Measurements from ENCODE around the gene METTL1. TPM values are rescaled to one million over a fixed set of nuclear protein-coding genes. Genes with fewer than 3 reads are reported as not detected.

The METTL1 gene
- total RNA-seq, 2 donors from 2014 or later = 26.1 to 28.7 TPM

- H3K4me1 ChIP-seq (ENCODE audit: control insufficient read depth, insufficient read depth, low read length) = no peaks in the 10 kb centered on the region
- peaks cover 7% of the 10 kb centered on the region for H3K4me1 Mint-ChIP-seq
- peaks cover 3% of the 10 kb centered on the region for H3K9me3 Mint-ChIP-seq
- peaks cover 11% of the 10 kb centered on the region for H3K36me3 Mint-ChIP-seq (ENCODE audit: low read depth)
- no peak overlapping the region for H3K27ac Mint-ChIP-seq
- H3K9me3 ChIP-seq (ENCODE audit: control insufficient read depth, low read length) = no peaks in the 10 kb centered on the region
- no peak overlapping the region for H3K4me3 ChIP-seq (ENCODE audit: low read length)
- no peak overlapping the region for H3K4me3 Mint-ChIP-seq
- peaks cover 65% of the 10 kb centered on the region for H3K27me3 Mint-ChIP-seq (ENCODE audit: insufficient read depth)
- peak; percentile 39 for TF ChIP-seq CTCF (conservative IDR thresholded peaks at IDR 0.05)
- H3K27ac ChIP-seq (ENCODE audit: low read depth, low read length) = no peak overlapping the region
- peak; percentile 84 for DNase-seq
- H3K27me3 ChIP-seq (ENCODE audit: control insufficient read depth, insufficient read depth, low read length, poor library complexity, severe bottlenecking) = peaks cover 72% of the 10 kb centered on the region
- H3K9ac ChIP-seq (ENCODE audit: extremely low read depth, low read length, poor library complexity, severe bottlenecking) = no peak overlapping the region
- WGBS, 2 experiments (ENCODE audit: insufficient coverage in 1 of 2, insufficient read length in 1 of 2) = 66 to 68% methylated on average over 12 to 14 of the region's 14 CpGs
- H3K36me3 ChIP-seq (ENCODE audit: control insufficient read depth, insufficient read depth, low read length) = peaks cover 10% of the 10 kb centered on the region
Observed at GRCh38 chr12:57741844-57742738, 29.8 kb downstream of the METTL1 start.

DNA sequence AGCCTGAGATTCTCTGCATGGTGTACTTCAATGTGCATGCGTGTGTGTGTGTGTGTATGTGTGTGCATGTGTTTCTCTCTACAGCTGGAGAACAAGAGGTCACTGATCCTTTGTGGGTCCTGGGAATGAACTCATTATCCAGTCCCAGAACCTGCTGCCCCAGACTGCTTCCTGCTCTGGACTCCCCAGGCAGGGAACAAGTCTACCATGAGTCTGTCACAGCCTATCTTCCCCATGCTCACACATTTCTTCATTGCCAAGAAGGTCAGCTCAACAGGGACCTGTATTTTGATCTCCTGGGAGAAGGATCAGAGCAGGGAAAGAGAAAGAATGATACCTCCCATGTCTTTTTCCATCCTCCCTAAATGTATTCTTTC, 30.5 kb downstream of the METTL1 start:
- Mint-ChIP-seq H3K27ac (no peak overlapping the region), H3K4me3 (no peak overlapping the region), H3K27me3 (ENCODE audit: insufficient read depth) (peaks cover 72% of the 10 kb centered on the region), H3K4me1 (peaks cover 12% of the 10 kb centered on the region), H3K9me3 (peaks cover 3% of the 10 kb centered on the region), H3K36me3 (ENCODE audit: low read depth) (peaks cover 4% of the 10 kb centered on the region)
- Histone ChIP-seq H3K4me3 (ENCODE audit: low read length) (no peak overlapping the region), H3K27me3 (ENCODE audit: control insufficient read depth, insufficient read depth, low read length, poor library complexity, severe bottlenecking) (peaks cover 79% of the 10 kb centered on the region), H3K9ac (ENCODE audit: extremely low read depth, low read length, poor library complexity, severe bottlenecking) (no peak overlapping the region), H3K9me3 (ENCODE audit: control insufficient read depth, low read length) (no peaks in the 10 kb centered on the region), H3K36me3 (ENCODE audit: control insufficient read depth, insufficient read depth, low read length) (peaks cover 3% of the 10 kb centered on the region), H3K4me1 (ENCODE audit: control insufficient read depth, insufficient read depth, low read length) (no peaks in the 10 kb centered on the region), H3K27ac (ENCODE audit: low read depth, low read length) (no peak overlapping the region)
- WGBS, 2 experiments (ENCODE audit: insufficient coverage in 1 of 2, insufficient read length in 1 of 2) = 73% methylated on average over 1 of the region's 1 CpG; no CpG with 5 or more reads in 1 of the 2 experiments
- TF ChIP-seq CTCF (conservative IDR thresholded peaks at IDR 0.05) = no peak
- DNase-seq = no peak

DNA sequence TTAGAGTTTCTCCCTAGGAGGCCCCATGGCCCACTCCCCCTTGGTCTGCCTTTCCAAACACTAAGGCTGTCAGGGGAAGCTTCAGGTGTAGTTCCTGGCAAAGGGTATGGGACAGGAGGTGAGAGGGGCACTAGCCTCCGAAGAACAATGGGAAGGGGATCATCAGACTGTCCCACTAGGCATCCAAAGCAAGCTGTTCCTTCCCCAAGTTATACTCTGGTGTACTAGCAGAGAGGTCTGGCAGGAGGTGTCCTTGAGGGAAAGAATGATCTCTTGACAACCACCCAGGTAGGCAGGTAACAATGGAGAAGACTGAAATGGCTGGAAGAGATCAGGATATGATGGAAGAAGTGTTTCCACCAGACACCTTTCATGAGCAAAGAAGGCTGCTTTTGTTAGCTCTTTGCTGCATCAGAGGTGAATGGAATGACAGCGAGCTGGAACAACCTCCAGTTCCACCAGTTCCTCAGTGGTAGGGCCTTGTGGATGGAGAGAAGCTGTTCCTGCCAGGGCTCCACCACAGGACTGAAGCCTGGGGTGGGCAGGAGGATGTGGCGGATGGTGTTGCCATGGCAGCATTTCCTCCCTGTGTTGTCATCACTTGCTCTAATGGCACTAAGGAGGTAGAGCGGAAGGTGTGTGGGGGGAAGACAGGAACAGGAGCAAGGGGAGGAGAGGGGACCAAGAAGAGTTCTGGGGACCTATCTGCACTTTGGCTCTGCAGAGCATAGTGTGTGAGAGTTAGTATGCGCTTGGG, 31.1 kb downstream of the METTL1 start:
- Histone ChIP-seq H3K36me3 (ENCODE audit: control insufficient read depth, insufficient read depth, low read length) (no peaks in the 10 kb centered on the region), H3K27ac (ENCODE audit: low read depth, low read length) (no peak overlapping the region), H3K4me3 (ENCODE audit: low read length) (no peak overlapping the region), H3K27me3 (ENCODE audit: control insufficient read depth, insufficient read depth, low read length, poor library complexity, severe bottlenecking) (peaks cover 85% of the 10 kb centered on the region), H3K9me3 (ENCODE audit: control insufficient read depth, low read length) (no peaks in the 10 kb centered on the region), H3K9ac (ENCODE audit: extremely low read depth, low read length, poor library complexity, severe bottlenecking) (no peak overlapping the region), H3K4me1 (ENCODE audit: control insufficient read depth, insufficient read depth, low read length) (no peaks in the 10 kb centered on the region)
- 79 to 88% methylated on average over 2 to 5 of the region's 5 CpGs for WGBS, 2 experiments (ENCODE audit: insufficient coverage in 1 of 2, insufficient read length in 1 of 2)
- Mint-ChIP-seq H3K4me3 (no peak overlapping the region), H3K27ac (no peak overlapping the region), H3K27me3 (ENCODE audit: insufficient read depth) (peaks cover 77% of the 10 kb centered on the region), H3K36me3 (ENCODE audit: low read depth) (no peaks in the 10 kb centered on the region), H3K9me3 (peaks cover 3% of the 10 kb centered on the region), H3K4me1 (peaks cover 13% of the 10 kb centered on the region)
- no peak for DNase-seq
- TF ChIP-seq CTCF (conservative IDR thresholded peaks at IDR 0.05) = no peak
